HUES6 (cell line): Measurements from ENCODE around the gene FDX1.

Experiments
- H3K27ac ChIP-seq: 2 replicates; pipeline ENCODE4 v1.7.0; 2013; ENCODE audit warnings: low read depth, mild to moderate bottlenecking, low read length, inconsistent platforms
- H3K27me3 ChIP-seq: 2 replicates; pipeline ENCODE4 v1.6.1; 2013; ENCODE audit warnings: low read length; ENCODE audit not compliant: control insufficient read depth, insufficient read depth
- H3K36me3 ChIP-seq: 2 replicates; pipeline ENCODE4 v1.6.1; 2013; ENCODE audit warnings: low read length; ENCODE audit not compliant: control insufficient read depth, insufficient read depth
- H3K4me1 ChIP-seq: 2 replicates; pipeline ENCODE4 v1.6.1; 2013; ENCODE audit warnings: low read length; ENCODE audit not compliant: control insufficient read depth, insufficient read depth
- H3K4me3 ChIP-seq: 2 replicates; pipeline ENCODE4 v1.5.1; 2013; ENCODE audit warnings: low read depth, low read length
- H3K9ac ChIP-seq: one replicate; pipeline ENCODE4 v1.6.1; 2013; ENCODE audit warnings: mild to moderate bottlenecking, low read length
- H3K9me3 ChIP-seq: 2 replicates; pipeline ENCODE4 v1.6.1; 2013; ENCODE audit warnings: low read depth, low read length; ENCODE audit not compliant: control insufficient read depth, insufficient read depth

FDX1 gene

GRCh38 chr11:110470716-110471115 is 41.0 kb downstream of the FDX1 start:
- H3K4me1 ChIP-seq = peaks cover 13% of the 10 kb centered on the region
- H3K27ac ChIP-seq = no peak overlapping the region
- H3K27me3 ChIP-seq = no peaks in the 10 kb centered on the region
- no peaks in the 10 kb centered on the region for H3K36me3 ChIP-seq
- H3K4me3 ChIP-seq = no peak overlapping the region
- H3K9me3 ChIP-seq = no peaks in the 10 kb centered on the region
- H3K9ac ChIP-seq = no peak overlapping the region

- Histone ChIP-seq H3K36me3 (no peaks in the 10 kb centered on the region), H3K27me3 (no peaks in the 10 kb centered on the region), H3K4me3 (no peak overlapping the region), H3K9ac (no peak overlapping the region), H3K4me1 (peaks cover 13% of the 10 kb centered on the region), H3K9me3 (no peaks in the 10 kb centered on the region), H3K27ac (no peak overlapping the region)
Measured at GRCh38 chr11:110471371-110471770, 41.6 kb downstream of the FDX1 start.

- no peaks in the 10 kb centered on the region for H3K36me3 ChIP-seq
- H3K27me3 ChIP-seq = no peaks in the 10 kb centered on the region
- no peak overlapping the region for H3K9ac ChIP-seq
- peaks cover 13% of the 10 kb centered on the region for H3K4me1 ChIP-seq
- no peak overlapping the region for H3K27ac ChIP-seq
- no peak overlapping the region for H3K4me3 ChIP-seq
- no peaks in the 10 kb centered on the region for H3K9me3 ChIP-seq
Measured at GRCh38 chr11:110472858-110473257, 43.1 kb downstream of the FDX1 start.

- no peak overlapping the region for H3K9ac ChIP-seq
- H3K4me3 ChIP-seq = no peak overlapping the region
- no peaks in the 10 kb centered on the region for H3K36me3 ChIP-seq
- H3K27me3 ChIP-seq = no peaks in the 10 kb centered on the region
- H3K9me3 ChIP-seq = no peaks in the 10 kb centered on the region
- peaks cover 15% of the 10 kb centered on the region for H3K4me1 ChIP-seq
- H3K27ac ChIP-seq = no peak overlapping the region
Measured at GRCh38 chr11:110473706-110474105, 44.0 kb downstream of the FDX1 start.

- no peak overlapping the region for H3K27ac ChIP-seq
Measured at GRCh38 chr11:110474578-110474977, 44.8 kb downstream of the FDX1 start.

GRCh38 chr11:110475671-110476070 is 45.9 kb downstream of the FDX1 start:
- Histone ChIP-seq H3K36me3 (no peaks in the 10 kb centered on the region), H3K4me1 (peaks cover 18% of the 10 kb centered on the region), H3K4me3 (no peak overlapping the region), H3K27ac (no peak overlapping the region), H3K9me3 (no peaks in the 10 kb centered on the region), H3K9ac (no peak overlapping the region), H3K27me3 (no peaks in the 10 kb centered on the region)

More at GRCh38 chr11:110474578-110474977, 44.8 kb downstream of the FDX1 start:
- H3K36me3 ChIP-seq = no peaks in the 10 kb centered on the region
- H3K9ac ChIP-seq = no peak overlapping the region
- H3K9me3 ChIP-seq = no peaks in the 10 kb centered on the region
- H3K27me3 ChIP-seq = no peaks in the 10 kb centered on the region
- H3K4me3 ChIP-seq = no peak overlapping the region
- H3K4me1 ChIP-seq = peaks cover 18% of the 10 kb centered on the region

- peaks cover 18% of the 10 kb centered on the region for H3K4me1 ChIP-seq
- no peak overlapping the region for H3K4me3 ChIP-seq
- H3K9ac ChIP-seq = no peak overlapping the region
- no peaks in the 10 kb centered on the region for H3K27me3 ChIP-seq
- H3K9me3 ChIP-seq = no peaks in the 10 kb centered on the region
- no peaks in the 10 kb centered on the region for H3K36me3 ChIP-seq
- no peak overlapping the region for H3K27ac ChIP-seq
Measured at GRCh38 chr11:110478410-110478809, 48.7 kb downstream of the FDX1 start.

- H3K9ac ChIP-seq = no peak overlapping the region
- no peaks in the 10 kb centered on the region for H3K9me3 ChIP-seq
- no peaks in the 10 kb centered on the region for H3K27me3 ChIP-seq
- no peaks in the 10 kb centered on the region for H3K36me3 ChIP-seq
- no peak overlapping the region for H3K27ac ChIP-seq
- H3K4me1 ChIP-seq = peaks cover 9% of the 10 kb centered on the region
- H3K4me3 ChIP-seq = no peak overlapping the region
Measured at GRCh38 chr11:110479108-110480101, 49.7 kb downstream of the FDX1 start.

- H3K9me3 ChIP-seq = no peaks in the 10 kb centered on the region
- peaks cover 6% of the 10 kb centered on the region for H3K4me1 ChIP-seq
- H3K27me3 ChIP-seq = no peaks in the 10 kb centered on the region
- H3K27ac ChIP-seq = no peak overlapping the region
- H3K9ac ChIP-seq = no peak overlapping the region
- H3K4me3 ChIP-seq = no peak overlapping the region
- H3K36me3 ChIP-seq = no peaks in the 10 kb centered on the region
Measured at GRCh38 chr11:110481523-110481922, 51.8 kb downstream of the FDX1 start.

GRCh38 chr11:110486156-110486555 is 56.4 kb downstream of the FDX1 start:
- H3K4me1 ChIP-seq = peaks cover 5% of the 10 kb centered on the region; the same call in 1 of the 2 replicates

GRCh38 chr11:110488446-110488845 is 58.7 kb downstream of the FDX1 start:
- no peak overlapping the region for H3K9ac ChIP-seq
- H3K36me3 ChIP-seq = no peaks in the 10 kb centered on the region
- H3K9me3 ChIP-seq = no peaks in the 10 kb centered on the region
- H3K4me3 ChIP-seq = no peak overlapping the region
- H3K27me3 ChIP-seq = no peaks in the 10 kb centered on the region
- no peak overlapping the region for H3K27ac ChIP-seq
- peaks cover 17% of the 10 kb centered on the region for H3K4me1 ChIP-seq

More at GRCh38 chr11:110486156-110486555, 56.4 kb downstream of the FDX1 start:
- Histone ChIP-seq H3K27ac (no peak overlapping the region), H3K27me3 (no peaks in the 10 kb centered on the region), H3K9ac (no peak overlapping the region), H3K4me3 (no peak overlapping the region), H3K9me3 (no peaks in the 10 kb centered on the region), H3K36me3 (no peaks in the 10 kb centered on the region)
